C4-2B (cell line): Measurements from ENCODE around the gene DNAL1.

Experiments
- ZFX ChIP-seq: fragments of 450-650 bp; IDR thresholded peaks from 2 replicates; pipeline ENCODE4 v1.6.1; 2017
- TF ChIP-seq, protein P1 (sequence below): fragments of 450-650 bp; conservative IDR thresholded peaks from 2 replicates; pipeline ENCODE4 v1.5.1; 2017; ENCODE audit warnings: mild to moderate bottlenecking

DNA sequence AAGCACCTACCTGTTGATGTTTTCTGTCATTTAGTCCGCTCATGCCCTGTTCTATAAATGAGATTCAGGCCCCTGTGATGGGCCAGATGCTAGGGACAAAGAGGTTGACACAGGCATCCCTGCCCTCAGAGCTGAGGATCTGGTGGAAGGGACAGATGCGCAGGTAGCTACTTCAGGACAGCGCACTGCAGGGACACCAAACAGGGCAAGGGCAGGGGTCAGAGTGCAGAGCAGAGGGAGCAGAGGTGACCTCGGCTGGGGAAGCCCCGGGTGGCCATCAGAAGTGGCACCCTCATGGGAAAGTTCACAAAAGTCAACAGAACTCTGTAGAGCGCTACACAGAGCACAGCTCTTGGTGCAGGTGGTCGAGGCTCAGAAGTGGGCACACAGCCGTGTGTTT lies 75.0 kb downstream of the DNAL1 start:
- TF ChIP-seq, protein P1, sequence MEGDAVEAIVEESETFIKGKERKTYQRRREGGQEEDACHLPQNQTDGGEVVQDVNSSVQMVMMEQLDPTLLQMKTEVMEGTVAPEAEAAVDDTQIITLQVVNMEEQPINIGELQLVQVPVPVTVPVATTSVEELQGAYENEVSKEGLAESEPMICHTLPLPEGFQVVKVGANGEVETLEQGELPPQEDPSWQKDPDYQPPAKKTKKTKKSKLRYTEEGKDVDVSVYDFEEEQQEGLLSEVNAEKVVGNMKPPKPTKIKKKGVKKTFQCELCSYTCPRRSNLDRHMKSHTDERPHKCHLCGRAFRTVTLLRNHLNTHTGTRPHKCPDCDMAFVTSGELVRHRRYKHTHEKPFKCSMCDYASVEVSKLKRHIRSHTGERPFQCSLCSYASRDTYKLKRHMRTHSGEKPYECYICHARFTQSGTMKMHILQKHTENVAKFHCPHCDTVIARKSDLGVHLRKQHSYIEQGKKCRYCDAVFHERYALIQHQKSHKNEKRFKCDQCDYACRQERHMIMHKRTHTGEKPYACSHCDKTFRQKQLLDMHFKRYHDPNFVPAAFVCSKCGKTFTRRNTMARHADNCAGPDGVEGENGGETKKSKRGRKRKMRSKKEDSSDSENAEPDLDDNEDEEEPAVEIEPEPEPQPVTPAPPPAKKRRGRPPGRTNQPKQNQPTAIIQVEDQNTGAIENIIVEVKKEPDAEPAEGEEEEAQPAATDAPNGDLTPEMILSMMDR = no peak
- no peak for TF ChIP-seq ZFX
